HL-60/S4 (cell line): Measurements from ENCODE around the gene PLCD1.

Experiments used
- in situ Hi-C: fragments of 300-500 bp; cut with MboI; formaldehyde crosslinking; loops from 2 replicates; pipeline ENCODE4 v1.14.3; 2022; ENCODE audit warnings: low sequenced_read_pairs

PLCD1 gene

DNA sequence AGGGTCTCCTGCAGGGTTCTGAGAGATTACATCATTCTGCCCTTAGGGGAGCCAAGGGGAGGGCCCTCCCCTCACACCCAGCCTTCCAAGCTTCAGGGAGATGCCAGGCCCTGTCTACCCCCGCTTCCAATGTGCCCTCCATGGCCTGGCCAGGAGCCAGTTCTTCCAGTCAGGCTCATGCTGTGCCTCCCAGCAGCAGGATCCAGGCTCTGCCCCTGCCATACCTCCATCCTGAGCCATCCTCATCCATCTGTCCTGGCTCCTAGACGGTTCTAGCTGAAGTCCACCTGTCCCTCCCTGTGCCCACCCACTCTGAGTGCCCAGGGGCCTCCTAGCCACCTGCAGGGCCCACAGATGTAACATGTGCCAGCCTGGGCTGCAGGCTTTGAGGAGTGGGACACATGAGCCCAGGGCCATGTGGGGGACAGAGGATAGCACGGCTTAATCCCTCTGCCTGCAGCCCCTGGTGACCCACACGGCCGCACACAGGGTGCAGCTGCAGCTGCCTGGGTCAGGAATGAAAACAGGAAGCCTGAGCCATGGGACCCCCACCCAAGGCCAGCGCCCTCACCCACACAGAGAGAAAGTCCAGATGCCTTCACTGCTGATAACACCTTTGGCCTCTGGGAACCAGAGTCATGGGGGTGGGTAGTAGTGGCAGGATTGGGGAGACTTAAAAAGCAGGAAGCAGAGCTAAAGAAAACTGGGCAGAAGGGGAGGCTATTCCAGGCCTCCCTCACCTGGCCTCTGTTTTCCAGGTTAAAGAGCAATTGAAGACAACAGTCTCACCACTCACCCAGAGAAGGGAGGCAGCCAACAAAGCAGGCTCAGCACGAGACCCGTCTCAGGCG is 11.8 kb downstream of the PLCD1 start:
- in situ Hi-C loops: no loop called here

DNA sequence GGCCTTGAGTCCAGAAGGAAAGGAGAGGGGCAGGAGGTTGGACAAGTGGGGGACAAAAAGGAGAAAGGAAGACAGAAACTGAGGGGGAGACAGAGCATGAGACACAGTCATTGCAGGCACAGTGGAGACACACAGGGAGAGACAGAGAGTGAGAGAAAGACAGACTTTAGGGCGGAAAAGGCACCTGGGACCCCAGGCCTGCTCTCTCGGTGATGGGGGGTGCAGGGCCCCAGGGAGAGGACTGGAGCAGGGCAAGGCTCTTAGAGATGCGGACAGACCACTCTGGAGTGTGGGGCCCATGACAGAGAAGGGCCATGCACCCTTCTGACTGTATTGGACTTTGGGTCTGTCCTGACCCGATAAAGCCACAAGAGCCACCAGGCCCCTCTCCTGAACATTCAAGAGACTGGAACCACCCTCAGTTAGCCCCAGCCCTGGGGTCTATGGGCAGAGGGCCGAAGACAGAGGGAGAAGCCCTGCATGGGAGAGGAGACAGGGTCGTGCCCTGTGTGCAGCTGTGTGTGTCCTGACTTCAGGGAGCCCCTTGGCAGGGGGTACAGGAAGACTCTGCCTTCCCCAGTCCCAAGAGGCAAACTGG is 12.5 kb downstream of the PLCD1 start:
- in situ Hi-C loops: no loop called here

DNA sequence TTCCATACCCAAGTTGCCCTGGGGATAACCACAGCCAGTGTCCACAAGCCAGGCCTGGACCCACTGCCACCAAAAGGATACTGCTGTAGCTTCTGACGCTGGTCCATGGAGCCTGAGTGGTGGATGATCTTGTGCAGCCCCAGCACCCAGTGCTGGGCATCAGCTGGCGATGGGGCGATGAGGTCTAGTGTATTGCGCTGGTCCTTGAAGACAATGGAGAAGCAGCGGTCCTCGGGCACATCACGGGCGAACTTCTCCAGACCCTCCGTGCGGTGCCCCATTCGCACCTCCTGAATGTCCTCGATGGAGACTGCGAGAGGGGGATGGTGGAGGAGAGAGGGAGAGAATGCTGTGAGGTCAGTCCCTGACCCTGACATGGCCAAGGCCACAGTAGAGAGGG is 13.0 kb downstream of the PLCD1 start:
- in situ Hi-C loops: no loop called here

DNA sequence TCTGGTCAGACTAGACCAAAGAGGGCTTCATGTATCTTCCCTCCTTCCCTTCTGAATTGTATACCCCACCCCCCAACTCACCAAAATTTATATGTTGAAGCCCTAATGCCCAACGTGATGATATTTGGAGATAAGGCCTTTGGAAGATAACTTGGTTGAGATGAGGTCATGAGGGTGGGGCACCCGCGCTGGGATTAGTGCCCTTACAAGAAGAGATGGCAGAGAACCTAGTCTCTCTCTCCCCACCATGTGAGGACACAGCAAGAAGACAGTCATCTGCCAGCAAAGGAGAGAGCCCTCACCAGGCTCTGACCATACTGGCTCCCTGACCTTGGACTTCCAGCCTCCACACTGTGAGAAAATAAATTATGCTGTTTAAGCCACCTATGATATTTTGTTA is 13.5 kb downstream of the PLCD1 start:
- in situ Hi-C loops: no loop called here

DNA sequence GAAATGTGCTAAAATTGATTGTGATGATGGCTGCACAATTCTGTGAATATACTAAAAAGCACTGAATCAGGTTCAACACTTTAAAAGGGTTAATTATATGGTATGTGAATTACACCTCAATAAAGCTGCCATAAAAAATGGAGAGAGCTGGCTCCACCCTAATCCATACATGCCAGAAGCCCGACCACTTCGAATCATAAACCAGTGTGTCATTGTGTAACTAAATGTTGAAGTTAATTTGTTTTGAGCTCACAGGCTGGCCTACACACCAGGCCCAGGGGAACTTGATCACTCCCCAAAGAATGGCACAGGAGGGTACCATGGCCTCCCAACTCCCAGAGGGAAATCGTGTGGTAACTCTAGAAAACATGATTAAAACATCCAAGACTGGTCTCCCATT is 14.0 kb downstream of the PLCD1 start:
- in situ Hi-C loops: no loop called here

DNA sequence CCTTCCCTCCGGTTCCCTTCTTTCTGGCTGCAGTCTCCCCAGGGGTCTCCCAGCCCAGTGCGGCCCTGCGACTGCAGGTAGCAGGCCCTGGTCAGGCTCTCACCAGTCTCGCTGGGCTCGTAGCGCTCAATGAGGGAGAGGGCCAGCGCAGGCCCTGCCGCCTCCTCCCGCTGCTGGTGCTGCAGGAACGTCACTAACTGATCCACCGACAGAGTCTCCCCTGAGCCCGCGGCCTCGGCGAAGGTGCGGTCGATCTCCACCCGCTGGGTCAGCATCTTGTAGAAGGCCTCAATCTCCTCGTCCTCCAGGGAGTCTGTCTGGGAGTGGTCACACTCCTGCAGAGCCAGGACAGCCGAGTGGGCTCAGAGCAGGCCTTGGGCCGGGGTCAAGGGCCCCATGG is 18.3 kb downstream of the PLCD1 start:
- in situ Hi-C loops: no loop called here

DNA sequence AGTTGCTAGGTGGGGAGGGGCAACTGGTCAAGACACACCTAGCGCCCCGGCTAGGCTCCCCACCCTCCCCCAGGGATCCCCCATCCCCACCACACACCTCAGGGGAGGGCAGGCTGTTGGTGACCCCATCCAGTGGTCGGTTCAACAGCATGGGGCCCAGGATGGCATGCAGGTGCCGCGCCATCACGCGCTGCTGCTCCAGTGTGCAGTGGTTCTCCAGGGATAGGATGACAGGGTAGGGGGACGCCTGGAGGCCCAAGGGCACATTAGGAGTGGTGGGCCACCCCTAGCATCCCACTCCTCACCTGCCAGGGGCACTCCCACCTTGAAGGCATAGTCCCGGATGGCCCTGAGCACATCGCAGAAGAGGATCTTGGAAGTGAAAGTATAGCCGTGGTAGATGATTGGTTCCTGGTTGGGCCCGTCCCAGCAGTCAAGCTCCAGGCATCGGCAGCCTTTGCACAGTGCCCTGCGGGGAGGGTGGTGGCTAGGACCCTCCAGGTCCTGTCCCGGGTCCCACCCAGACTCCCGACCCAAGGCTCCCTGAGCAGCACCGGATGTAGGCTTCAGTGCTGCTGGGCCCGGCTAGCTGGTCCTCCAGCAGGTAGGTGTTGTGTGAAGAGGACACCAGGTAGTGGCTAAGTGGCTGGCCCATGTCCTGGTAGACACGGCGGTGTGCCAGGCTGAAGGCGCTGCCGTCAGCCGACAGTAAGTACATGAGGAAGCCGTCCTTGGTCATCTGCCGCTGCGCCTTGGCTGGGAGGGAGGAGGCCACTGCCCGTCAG is 19.4 kb downstream of the PLCD1 start:
- in situ Hi-C loops: no loop called here

DNA sequence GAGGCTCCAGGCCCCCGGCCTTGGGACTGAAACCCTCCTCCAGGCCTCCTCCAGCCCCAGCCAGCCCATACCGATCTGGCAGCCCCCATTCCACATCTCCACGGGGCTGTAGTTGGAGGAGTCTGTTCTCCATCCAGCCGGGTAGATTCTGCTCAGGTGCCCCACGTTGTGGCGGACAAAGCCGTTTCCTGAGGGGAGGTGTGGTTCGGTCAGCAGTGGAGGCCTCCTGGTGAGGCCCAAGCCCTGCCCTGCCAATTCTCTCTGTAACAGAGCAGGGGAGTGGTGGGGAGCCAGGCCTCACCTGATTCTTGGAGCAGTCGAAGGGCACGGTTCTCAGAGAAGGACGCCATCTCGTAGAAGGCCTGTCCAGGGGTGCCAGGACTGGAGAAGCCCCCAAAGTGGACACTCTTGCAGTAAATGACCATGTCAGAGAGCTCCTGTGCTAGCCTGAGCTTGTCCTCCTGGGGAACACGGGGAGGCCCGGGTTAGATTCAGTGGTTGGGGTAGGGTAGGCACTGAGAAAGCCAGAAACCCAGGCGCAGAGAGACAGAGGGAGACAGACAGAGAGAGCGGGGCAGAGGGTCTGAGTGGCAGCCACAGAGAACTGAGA is 20.4 kb downstream of the PLCD1 start:
- in situ Hi-C loops: no loop called here

DNA sequence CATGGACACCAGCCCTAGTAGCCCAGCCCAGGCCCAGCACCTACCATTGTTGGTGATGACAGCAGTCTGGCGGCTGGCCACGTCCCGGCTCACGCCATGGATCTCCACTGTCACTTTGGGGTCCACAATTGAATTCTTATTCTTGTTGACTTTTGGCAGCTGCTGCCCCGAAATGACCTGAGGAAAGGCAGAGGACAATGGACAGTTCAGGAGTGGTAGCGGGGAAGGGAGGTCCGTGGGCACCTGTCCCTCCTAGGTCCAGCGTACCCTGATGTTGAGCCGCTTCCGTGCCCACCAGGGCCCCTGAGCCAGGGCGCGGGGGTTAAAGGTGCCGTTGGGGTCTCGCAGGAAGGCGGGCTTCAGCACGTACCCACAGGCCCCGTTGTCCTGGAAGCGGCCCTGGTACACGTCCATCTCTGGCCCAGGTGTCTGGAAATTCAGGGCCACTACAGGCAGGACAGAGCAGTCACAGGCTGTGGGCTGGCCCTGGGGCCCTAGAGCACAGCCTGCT is 21.2 kb downstream of the PLCD1 start:
- in situ Hi-C loops: no loop called here

DNA sequence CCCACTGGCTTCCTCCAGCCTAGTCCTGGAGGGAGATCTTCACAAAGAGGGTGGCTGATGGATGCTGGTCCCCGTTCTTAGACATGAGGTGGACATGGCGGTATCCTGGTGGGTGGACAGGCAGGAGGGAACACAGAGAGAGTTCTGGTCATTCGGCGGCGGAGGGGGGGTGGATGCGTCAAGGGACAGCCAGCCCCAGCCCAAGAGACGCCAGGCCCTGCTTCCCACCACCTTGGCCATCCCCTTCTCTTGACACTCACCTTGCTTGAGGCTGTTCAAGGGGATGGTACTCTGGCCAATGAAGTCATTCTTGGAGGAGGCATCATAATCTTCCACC is 21.7 kb downstream of the PLCD1 start:
- in situ Hi-C loops: no loop called here

DNA sequence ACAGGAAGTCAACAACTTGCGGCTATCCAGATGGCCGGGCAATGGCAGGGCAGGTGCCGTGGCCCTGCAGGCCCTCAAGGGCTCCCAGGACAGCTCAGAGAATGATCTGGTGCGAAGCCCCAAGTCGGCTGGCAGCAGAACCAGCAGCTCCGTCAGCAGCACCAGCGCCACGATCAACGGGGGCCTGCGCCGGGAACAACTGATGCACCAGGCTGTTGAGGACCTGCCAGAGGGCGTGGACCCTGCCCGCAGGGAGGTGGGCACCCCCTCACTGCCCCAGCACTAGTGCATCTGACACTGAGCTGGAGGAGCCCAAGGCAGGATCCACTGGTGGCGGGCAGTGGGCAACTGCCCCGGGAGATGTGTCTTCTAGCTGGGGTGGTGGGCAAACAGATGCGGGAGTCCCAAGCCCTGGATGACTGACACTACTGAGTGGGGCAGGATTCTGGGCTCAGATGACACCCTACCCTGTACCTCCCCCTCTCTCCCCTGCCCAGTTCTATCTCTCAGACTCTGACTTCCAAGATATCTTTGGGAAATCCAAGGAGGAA is 22.9 kb downstream of the PLCD1 start:
- in situ Hi-C loops: no loop called here

DNA sequence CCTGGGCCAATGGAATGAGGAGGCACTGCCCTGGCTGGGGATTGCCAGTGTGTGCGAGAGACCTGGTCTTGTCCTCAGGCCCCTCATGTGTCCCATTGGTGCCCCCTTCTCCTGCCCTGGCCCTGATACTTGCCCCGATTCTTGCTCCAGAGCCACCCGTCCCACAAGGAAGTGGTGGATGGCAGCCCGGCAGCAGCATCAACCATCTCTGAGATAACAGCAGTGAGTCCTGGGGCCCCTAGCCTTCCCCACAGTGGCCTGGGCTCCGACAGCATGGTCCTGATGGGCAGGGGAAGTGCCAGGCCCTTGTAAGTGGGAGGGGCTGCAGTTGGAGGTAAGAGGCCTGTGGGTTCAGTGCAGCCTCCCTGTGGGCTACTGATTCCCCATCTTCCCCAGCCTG is 23.4 kb downstream of the PLCD1 start:
- in situ Hi-C loops: no loop called here

DNA sequence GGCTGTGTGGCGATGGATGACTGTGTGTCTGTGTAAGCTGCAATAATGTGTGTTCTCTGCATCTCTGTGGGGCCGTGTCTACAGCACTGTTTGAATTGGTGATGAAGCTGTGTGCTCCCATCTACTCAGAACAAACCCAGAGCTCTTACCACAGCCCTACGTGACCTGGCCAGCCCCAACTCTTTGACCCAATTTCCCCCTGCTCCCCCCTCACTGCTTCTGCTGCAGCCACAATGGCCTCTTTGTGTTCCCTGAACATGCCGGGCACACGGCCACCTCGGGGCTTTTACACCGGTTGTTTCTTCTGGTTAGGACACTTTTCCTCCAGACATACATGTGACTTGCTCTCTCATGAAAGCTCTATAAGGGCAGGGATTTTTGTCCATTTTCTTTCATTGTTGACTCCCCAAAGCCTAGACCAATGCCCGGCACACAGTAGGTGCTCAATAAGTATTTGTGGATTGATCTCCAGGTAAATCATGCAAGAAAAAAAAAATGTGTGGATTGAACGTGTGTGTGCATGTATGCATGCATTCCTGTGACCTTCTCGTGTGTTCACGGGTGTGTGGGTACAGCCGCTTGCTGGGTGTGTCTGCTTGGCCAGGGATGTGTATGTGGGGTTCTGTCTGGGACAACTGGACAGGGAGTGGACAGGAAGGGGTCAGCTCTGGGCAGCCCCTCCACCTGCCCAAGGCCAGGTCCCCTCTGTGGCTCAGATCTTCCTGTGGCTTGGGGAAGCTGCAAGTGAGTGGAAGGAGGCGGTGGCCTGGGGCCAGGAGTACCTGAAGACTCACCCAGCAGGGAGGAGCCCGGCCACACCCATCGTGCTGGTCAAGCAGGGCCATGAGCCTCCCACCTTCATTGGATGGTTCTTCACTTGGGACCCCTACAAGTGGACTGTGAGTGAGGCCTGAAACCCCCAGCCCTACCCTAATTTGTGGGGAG is 24.1 kb downstream of the PLCD1 start:
- in situ Hi-C loops: no loop called here

DNA sequence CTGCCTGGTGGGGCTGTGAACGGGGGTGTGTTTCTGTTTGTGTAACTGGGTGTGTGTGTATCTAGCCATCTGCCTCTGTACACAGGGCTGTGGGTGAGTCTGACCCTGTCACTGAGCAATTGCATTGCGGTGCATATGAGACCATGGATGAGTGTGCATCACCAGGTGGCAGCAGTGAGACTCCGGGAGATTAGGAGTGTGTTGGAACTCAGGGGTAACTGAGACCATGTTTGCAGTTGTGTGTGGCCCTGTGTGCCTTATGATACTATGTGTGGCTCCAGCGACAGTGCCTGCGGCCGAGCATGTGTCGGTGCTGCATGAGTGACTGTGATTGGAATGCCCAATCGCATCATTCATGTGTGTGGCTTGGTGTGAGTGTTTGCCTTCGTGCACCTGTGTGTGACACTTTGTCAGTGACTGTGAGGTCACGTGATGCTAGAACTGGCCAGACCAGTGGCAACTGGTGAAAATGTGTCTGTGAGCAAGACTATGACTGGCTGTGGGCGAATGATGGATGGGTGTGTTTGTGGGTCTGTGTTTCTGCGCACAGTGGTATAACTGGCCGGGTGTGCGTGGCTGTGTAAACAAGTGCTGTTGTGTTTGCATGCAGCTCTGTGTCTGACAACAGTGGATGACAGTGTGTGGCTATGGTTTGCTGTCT is 24.9 kb downstream of the PLCD1 start:
- in situ Hi-C loops: no loop called here

DNA sequence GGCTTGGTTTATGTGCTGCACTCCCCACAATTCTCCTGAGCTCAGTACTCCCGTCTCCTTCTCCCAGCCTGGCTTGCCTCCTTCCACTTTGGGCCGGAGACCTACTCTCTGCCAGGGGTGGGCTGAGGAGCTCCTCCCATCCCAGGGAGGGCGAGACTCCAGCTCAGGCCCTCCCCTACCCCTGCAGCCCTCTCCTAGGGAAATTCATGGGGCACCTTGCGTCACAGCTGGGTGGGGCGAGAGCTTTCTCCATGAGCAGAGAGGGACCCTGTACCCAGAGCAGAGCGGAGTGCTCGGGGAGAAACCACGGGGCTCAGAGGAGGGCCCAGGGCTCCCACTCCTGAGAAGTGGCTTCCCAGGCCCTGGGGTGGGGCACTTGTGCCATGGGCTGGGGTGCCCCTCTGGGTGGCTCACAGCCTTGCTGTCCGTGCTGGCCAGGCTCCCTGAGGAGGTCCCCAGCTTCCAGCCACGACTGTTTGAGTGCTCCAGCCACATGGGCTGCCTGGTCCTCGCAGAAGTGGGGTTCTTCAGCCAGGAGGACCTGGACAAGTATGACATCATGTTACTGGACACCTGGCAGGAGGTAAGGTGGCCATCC is 25.5 kb downstream of the PLCD1 start:
- in situ Hi-C loops: no loop called here

DNA sequence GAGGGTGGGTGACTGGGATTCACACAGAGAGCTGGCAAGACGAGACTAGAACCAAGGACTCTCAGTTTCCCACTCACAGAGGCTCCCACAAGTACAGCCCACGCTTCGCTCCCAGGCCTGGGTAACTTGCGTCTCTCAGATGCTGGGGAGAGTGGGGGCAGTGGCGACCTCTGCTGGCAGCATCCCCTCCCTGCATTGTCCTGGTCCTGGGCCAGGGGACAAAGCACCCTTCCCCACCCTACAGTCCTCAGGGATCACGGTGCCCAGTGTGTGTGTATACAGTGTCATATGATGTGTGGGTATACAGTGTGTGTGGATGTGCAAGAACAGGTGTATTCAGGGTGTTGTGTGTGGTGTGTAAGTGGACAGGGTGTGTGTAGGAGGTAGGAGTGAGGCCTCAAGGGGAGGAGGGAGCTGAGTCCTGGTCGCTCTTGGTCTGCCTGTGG is 26.0 kb downstream of the PLCD1 start:
- in situ Hi-C loops: no loop called here

DNA sequence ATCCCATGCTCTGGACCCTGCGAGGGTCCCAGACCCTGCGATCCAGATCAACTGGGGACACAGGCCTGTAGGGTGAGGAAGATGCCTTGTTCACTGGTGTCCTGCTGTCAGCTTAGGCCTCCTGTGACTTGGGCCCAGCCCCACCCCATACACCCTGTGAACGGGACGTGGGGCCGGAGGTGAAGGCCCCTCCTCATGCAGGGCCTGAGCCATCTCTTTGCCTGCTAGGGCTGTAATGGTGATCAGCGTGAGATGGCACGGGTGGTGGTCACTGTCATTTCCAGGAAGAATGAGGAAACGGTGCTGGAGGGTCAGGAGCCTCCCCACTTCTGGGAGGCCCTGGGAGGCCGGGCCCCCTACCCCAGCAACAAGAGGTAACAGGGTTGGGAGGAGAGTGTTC is 26.5 kb downstream of the PLCD1 start:
- in situ Hi-C loops: no loop called here

DNA sequence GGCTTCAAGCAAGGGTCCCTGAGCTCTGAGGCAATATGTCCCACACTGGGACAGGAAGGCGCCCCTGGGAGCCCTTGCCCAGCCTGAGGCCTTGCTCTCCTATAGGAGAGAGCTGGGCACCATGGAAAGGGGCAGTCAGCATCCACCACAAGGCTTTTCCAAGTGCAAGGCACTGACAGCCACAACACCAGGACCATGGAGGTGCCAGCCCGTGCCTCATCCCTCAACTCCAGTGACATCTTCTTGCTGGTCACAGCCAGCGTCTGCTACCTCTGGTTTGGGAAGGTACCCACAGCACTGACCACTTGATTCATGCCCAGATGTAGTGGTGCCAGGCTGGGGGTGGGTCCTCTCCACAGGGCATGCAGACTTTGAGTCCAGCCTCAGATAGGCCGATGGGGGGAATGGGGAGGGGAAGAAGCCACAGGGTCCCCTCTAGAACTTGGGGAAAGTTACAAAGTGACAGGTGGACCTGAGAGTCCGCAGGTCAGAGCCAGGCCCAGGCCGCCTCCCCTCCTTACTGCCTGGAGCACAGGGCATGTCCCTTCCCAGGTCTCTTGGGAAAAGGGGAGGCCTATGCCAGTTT is 27.1 kb downstream of the PLCD1 start:
- in situ Hi-C loops: no loop called here
